H54 (cell line): ENCODE data around the gene LRMDA.

ENCODE experiments used
- DNase-seq: peaks from one replicate; pipeline ENCODE4 v3.0.0; 2011; ENCODE audit warnings: low spot score, mixed read lengths; ENCODE audit not compliant: insufficient read length
- FAIRE-seq: peaks from 3 replicates; lab custom pipeline; 2011; peaks lifted over from hg19 to GRCh38; lab: Jason Lieb, UNC
- POLR2A ChIP-seq: IDR thresholded peaks from 2 replicates; pipeline ENCODE4 v1.6.1; 2011; ENCODE audit warnings: low read depth, mild to moderate bottlenecking, low read length

Gene LRMDA

GRCh38 chr10:75456122-75456521 is 24.7 kb downstream of the LRMDA start:
- DNase-seq: no peak
- no peak for FAIRE-seq
- no peak for TF ChIP-seq POLR2A

DNA sequence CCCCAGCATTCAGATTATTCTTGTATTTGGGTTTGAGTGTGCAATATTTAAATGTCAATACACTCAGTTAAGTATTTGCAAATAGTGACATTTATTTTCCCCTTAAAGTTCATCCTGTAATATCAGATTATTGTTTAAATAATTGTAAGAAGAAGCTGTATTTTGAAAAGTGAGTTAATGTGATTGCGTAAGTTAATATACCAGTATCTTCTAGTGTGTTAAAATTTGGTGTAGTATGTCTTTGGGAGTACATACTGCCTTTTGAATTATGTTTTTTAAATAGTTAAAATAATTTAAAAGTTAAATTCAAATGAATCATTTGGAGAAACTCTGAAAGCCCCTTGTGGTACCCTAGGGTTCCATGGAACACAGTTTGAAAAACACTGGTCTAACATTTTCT is 28.6 kb downstream of the LRMDA start:
- no peak for TF ChIP-seq POLR2A
- FAIRE-seq: no peak
- no peak for DNase-seq

DNA sequence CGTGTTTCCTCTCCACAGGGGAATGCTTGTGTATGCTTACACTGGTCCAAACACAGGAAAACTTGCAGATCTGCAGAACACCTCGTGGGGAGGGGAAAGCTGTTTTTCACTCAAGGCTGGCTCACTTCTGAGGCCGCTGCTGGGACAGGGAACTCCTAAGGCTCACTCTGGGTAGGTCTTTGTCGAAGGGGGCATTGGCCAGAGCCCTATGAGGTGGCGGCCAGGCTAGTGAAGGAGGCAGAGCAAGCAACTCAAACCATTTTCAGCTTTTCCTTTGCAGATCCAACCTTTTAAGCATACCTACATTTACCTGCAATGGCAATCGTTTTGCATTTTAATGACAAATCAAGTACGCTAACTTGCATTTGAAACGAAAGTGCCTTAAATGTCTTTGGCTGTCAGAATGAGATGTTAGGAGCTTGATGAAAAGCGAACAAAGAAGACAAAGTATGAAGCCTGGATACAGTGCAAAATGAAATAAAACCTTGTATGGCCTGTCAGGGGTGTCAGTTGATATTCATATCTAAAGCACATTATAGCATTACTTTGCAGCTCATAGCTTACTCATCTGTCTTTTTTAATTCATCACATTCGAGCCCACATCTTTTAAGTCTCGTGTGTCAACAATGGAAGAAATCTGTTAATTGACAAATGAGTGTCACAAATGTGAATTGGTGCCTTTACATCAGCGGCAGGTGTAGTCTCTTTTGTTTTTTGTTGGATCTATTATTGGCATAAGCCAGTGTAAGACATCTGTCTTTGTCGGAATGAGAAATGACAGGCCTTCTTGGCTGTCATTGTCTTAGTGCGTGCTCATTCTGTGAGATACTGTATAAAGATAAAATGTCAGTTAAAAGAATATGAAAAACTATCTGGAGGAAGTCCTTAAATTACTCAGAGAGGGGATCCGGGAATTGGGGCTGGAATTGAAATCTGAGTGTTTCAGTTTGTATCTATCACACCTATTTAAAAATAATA is 30.5 kb downstream of the LRMDA start:
- no peak for TF ChIP-seq POLR2A
- FAIRE-seq (no peak), DNase-seq (no peak)

DNA sequence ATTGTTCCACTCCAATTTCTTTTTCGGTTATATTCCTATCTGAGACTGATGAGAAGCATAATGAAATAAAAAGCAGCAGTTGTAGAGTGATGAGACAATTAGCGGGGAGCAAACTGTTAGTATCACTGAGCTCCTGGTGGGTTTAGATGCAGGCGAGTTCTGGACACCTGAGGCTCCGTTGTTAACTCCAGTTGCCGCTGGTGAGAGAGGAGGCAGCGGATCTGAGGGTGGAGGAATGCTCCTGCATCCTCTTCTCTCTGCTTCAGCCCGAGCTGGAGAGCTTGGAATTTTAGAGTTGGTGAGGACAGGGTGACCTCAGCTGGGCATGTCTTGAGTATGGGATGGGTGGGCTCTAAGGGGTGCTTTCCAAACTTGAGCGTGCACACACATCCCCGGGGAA is 31.4 kb downstream of the LRMDA start:
- FAIRE-seq: no peak
- DNase-seq: no peak
- TF ChIP-seq POLR2A: no peak

GRCh38 chr10:75464478-75465449 is 33.3 kb downstream of the LRMDA start:
- TF ChIP-seq POLR2A: no peak
- DNase-seq (no peak), FAIRE-seq (no peak)

GRCh38 chr10:75465450-75465827 is 34.0 kb downstream of the LRMDA start:
- no peak for DNase-seq
- no peak for FAIRE-seq
- TF ChIP-seq POLR2A: no peak

DNA sequence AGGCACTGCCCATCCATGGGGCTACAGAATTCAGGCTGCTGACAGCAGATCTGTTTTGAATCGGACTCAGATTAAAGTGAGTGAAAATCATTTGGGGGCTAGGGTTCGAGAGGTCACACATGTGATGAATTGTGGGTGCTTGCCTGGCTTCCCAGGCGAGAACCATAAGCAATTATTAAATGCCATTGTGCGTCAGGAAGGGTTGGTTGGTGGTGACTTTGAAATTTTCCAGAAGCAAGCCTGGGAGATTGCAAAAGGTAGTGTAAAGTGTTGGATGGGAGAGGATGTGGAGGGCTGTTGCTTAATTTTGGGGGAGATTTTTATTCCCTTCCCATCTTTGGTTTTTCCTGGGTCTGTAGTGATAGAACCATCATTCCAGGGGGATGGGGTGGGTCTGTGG is 34.6 kb downstream of the LRMDA start:
- FAIRE-seq (no peak), DNase-seq (no peak)

GRCh38 chr10:75466886-75467285 is 35.5 kb downstream of the LRMDA start:
- FAIRE-seq: no peak
- DNase-seq: no peak
- TF ChIP-seq POLR2A: no peak

More for the DNA sequence above, 34.6 kb downstream of the LRMDA start:
- no peak for TF ChIP-seq POLR2A

DNA sequence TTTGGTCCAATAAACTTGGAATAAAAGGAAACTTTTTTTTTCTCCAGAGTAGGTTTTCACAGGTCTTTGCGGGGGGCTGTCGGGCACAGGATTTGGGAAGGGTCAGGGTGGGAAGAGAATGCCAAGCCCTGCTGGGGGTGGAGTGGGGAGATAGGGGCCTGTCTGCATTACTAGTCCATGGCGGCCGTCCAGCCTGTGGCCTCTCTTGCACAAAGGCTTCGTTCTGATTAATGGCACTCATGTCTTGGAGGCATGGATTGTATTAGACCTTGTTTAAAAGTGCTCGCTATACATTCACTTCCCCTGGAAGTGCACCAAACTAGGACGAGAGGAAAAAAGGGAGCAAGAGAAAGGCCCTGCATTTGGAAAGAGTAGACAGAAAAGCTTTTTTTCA is 37.2 kb downstream of the LRMDA start:
- no peak for DNase-seq
- no peak for FAIRE-seq
- no peak for TF ChIP-seq POLR2A

DNA sequence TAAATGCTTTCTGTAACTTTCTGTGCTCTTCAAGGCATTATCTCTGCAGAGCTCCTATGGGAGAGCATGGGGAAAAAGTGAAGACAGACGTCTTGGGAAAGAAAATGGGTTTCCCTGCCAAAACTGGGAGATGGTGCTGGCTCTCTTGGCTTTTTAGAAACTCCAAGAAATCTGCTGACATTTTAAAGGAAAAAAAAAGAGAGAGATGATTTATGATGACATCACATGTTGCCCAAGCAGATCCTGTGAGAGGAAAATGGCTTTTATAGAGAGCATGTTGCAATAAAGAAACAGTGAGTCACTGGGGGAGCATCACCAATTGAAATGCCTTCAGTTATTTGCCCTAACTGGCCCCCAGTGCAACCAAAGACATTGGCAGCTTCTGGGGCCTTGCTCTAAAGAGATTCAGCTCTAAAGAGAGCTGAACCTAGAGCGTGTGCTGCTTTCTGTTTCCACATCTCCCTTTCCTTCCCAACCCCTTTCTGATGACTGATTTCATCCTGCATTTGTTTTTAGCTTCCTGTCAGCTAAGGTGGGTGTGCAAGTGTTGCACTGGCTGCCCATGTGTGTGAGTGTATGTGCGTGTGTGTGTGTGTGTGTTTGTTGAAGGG is 37.7 kb downstream of the LRMDA start:
- no peak for TF ChIP-seq POLR2A
- peak; percentile 76 for DNase-seq
- peak; percentile 57 for FAIRE-seq

DNA sequence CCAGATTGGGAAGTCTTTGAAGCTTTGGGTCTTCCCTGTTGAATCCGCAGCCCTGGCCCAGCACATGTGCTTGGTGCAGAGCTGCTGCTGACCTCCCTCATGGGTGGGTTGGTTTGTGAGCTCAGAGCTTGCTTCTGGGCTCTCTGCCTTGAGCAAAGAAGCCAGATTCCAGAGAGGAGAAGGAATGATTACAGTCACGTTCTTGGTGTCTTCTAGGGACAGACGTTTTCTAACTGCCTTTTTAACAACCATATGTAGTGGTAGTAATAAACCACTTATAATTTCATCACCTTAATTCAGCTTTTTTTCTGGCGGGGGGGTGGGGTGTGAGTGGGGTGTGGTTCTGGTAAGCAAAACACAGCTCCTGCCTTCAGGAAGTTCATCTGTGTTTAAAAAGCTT is 39.5 kb downstream of the LRMDA start:
- DNase-seq (no peak), FAIRE-seq (no peak)
- TF ChIP-seq POLR2A: no peak

- no peak for FAIRE-seq
- no peak for TF ChIP-seq POLR2A
- DNase-seq: no peak
Observed at GRCh38 chr10:75472685-75473084, 41.3 kb downstream of the LRMDA start.

DNA sequence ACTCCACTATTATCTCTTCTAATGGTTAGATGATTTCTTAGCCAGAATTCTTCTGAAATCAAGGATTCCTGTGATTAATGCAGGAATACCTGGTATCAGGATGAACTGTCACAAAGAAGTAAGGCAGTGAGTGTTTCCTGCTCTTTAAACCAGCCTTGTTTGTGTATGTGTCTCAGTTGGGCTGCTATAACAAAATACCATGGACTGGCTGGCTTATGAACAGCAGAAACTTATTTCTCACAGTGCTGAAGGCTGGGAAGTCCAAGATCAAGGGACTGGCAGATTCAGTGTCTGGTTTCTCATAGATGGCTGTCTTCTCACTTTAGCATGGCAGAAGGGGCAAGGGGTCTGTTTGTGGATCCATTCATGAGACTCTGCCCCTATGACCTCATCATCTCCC is 42.7 kb downstream of the LRMDA start:
- TF ChIP-seq POLR2A: no peak
- DNase-seq: no peak
- FAIRE-seq: no peak
